ENCODE results near the gene LRRC55. TPM values are rescaled to one million over a fixed set of nuclear protein-coding genes. Genes with fewer than 3 reads are reported as not detected.

LRRC55 gene
- polyA plus RNA-seq, 2 of the 4 experiments (the other 2 are of a cell fraction), result 0.01 TPM; not detected in 1

GRCh38 chr11:57203359-57203758, 21.6 kb downstream of the LRRC55 start (continued):
- TF ChIP-seq HES2 (IDR thresholded peaks at IDR 0.05) (no peak), ZFP36 (IDR thresholded peaks at IDR 0.05; ENCODE audit: borderline replicate concordance, partially characterized antibody) (no peak), FOXS1 (CRISPR knock-in tag; IDR thresholded peaks at IDR 0.05) (no peak), RARB (CRISPR knock-in tag; IDR thresholded peaks at IDR 0.05) (no peak)

GRCh38 chr11:57203882-57204480, 22.2 kb downstream of the LRRC55 start:
- ChIA-PET POLR2A (no interaction called here), CTCF (interaction anchor here (1.0 to 2.3 kb wide), 3 partner anchors 16 to 363 kb away, joined by 3 to 9 read pairs (median 5); no protein-coding TSS in a partner anchor)
- FAIRE-seq (no peak), ATAC-seq (no peak), DNase-seq (ENCODE audit: low read depth in 1 of 2, low spot score in 1 of 2) (no peak)
- TF ChIP-seq MAZ (IDR thresholded peaks at IDR 0.05; ENCODE audit: borderline replicate concordance, low read depth, low read length) (no peak), PBX3 (IDR thresholded peaks at IDR 0.05) (no peak), ESRRA (IDR thresholded peaks at IDR 0.05; ENCODE audit: borderline replicate concordance, low read length) (no peak), FOSL2 (IDR thresholded peaks at IDR 0.05) (no peak), FOSL2 (CRISPR knock-in tag; IDR thresholded peaks at IDR 0.05) (no peak), POLR2AphosphoS2 (conservative IDR thresholded peaks at IDR 0.05; ENCODE audit: low read length) (no peak), RFX5 (IDR thresholded peaks at IDR 0.05) (no peak), FOXS1 (CRISPR knock-in tag; IDR thresholded peaks at IDR 0.05) (no peak), EP300 (IDR thresholded peaks at IDR 0.05) (no peak), ZNF302 (CRISPR knock-in tag; IDR thresholded peaks at IDR 0.05) (no peak), MYC (IDR thresholded peaks at IDR 0.05; ENCODE audit: borderline replicate concordance, low read length) (no peak), CTCF (IDR thresholded peaks at IDR 0.05) (no peak), KDM1A (IDR thresholded peaks at IDR 0.05; ENCODE audit: low read depth) (no peak), HES2 (IDR thresholded peaks at IDR 0.05) (no peak), E2F6 (IDR thresholded peaks at IDR 0.05; ENCODE audit: borderline replicate concordance, low read depth) (no peak), HOXB13 (CRISPR knock-in tag; IDR thresholded peaks at IDR 0.05; ENCODE audit: low read depth) (no peak), TFCP2L1 (CRISPR knock-in tag; IDR thresholded peaks at IDR 0.05) (no peak)
- H3K4me3 ChIP-seq, result no peak overlapping the region
- no peak overlapping the region for H3K27ac ChIP-seq
- no peaks in the 10 kb centered on the region for H3K9me3 ChIP-seq
- no peaks in the 10 kb centered on the region for H3K4me1 ChIP-seq
- WGBS (ENCODE audit: missing lambda C conversion rate), result 72% methylated on average over 7 of the region's 7 CpGs
- H3K4me2 ChIP-seq, result no peak overlapping the region

- CTCF ChIA-PET, result interaction anchor here (0.8 to 2.3 kb wide), 3 partner anchors 8 to 364 kb away, joined by 3 to 9 read pairs (median 5); no protein-coding TSS in a partner anchor
- peak in 1 of 2 experiments; percentile 20 for DNase-seq (ENCODE audit: low read depth in 1 of 2, low spot score in 1 of 2)
- FAIRE-seq, result no peak
- Histone ChIP-seq H3K27ac (peak overlapping the region in 1 of 2 experiments; percentile 5; a peak in 3 of 6 replicates), H3K4me3 (no peak overlapping the region), H3K9me3 (no peaks in the 10 kb centered on the region), H3K4me2 (no peak overlapping the region), H3K4me1 (no peaks in the 10 kb centered on the region)
- peak in 1 of 2 experiments; percentile 90; a peak in 4 of 6 replicates for ATAC-seq
- 56% methylated on average over 3 of the region's 3 CpGs for WGBS (ENCODE audit: missing lambda C conversion rate)
- POLR2A ChIA-PET, result no interaction called here
- TF ChIP-seq CBX8 (IDR thresholded peaks at IDR 0.05) (no peak), ZFP36 (IDR thresholded peaks at IDR 0.05; ENCODE audit: borderline replicate concordance, partially characterized antibody) (peak; percentile 32)
Observed at GRCh38 chr11:57205041-57205641, 23.4 kb downstream of the LRRC55 start.
